ENCODE measurements around the gene BASP1. TPM values are rescaled to one million over a fixed set of nuclear protein-coding genes. Genes with fewer than 3 reads are reported as not detected.

Gene BASP1
- total RNA-seq, 4 donors from 2014 or later, result 21.5 to 64.8 (median 26.7) TPM

DNA sequence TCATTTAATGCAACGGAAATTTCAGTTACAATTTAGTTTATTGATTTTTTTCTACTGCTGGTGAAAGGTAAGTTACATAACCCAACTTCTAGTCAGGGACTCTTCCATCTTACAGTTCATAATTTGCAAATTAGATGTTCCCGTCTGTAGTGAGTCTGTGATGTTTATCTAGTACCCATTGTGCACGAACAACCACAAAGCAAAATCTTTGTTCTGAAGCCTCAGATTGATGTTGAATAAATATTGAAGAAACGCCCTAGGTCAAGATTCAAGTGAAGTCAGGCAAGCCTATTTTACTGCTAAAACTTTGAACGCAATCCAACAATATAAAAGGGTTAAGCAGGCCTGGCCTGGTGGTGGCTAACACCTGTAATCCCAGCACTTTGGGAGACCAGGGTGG lies 43.1 kb downstream of the BASP1 start:
- no peaks in the 10 kb centered on the region for H3K4me1 ChIP-seq
- intact Hi-C loops (cut with DNase I; ENCODE audit: low total_unique reads), result no loop called here
- no peak overlapping the region for H3K27ac ChIP-seq
- DNase-seq, result no peak
- no peaks in the 10 kb centered on the region for H3K27me3 ChIP-seq
- TF ChIP-seq, protein P1, sequence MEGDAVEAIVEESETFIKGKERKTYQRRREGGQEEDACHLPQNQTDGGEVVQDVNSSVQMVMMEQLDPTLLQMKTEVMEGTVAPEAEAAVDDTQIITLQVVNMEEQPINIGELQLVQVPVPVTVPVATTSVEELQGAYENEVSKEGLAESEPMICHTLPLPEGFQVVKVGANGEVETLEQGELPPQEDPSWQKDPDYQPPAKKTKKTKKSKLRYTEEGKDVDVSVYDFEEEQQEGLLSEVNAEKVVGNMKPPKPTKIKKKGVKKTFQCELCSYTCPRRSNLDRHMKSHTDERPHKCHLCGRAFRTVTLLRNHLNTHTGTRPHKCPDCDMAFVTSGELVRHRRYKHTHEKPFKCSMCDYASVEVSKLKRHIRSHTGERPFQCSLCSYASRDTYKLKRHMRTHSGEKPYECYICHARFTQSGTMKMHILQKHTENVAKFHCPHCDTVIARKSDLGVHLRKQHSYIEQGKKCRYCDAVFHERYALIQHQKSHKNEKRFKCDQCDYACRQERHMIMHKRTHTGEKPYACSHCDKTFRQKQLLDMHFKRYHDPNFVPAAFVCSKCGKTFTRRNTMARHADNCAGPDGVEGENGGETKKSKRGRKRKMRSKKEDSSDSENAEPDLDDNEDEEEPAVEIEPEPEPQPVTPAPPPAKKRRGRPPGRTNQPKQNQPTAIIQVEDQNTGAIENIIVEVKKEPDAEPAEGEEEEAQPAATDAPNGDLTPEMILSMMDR (IDR thresholded peaks at IDR 0.05), result no peak
- TF ChIP-seq POLR2A (IDR thresholded peaks at IDR 0.05), result no peak
- H3K36me3 ChIP-seq, result no peaks in the 10 kb centered on the region
- no peaks in the 10 kb centered on the region for H3K9me3 ChIP-seq
- H3K4me3 ChIP-seq, result no peak overlapping the region

DNA sequence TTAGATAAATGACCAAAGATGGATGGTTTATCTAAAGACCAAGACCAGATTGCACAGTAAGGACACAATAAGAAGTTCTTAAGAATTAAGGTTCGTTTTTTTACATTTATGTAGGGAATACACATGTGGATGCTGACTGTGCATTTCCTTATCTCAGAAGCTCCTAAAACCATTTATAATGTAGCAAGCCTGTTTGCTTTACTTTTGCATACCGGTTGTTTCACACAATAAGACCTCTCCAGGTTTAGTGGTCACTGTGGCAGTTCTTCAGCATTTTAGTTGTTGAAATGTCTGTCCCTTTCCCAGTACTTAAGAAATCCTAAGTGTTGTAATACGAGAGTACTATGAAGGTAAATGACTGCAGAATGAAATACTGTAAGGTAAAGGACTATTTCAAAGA lies 43.6 kb downstream of the BASP1 start:
- Histone ChIP-seq H3K4me3 (no peak overlapping the region), H3K27me3 (no peaks in the 10 kb centered on the region), H3K4me1 (no peaks in the 10 kb centered on the region), H3K36me3 (no peaks in the 10 kb centered on the region), H3K9me3 (no peaks in the 10 kb centered on the region), H3K27ac (no peak overlapping the region)
- intact Hi-C loops (cut with DNase I; ENCODE audit: low total_unique reads), result no loop called here
- TF ChIP-seq, protein P1 (IDR thresholded peaks at IDR 0.05), result no peak
- TF ChIP-seq POLR2A (IDR thresholded peaks at IDR 0.05), result no peak
- DNase-seq, result no peak

DNA sequence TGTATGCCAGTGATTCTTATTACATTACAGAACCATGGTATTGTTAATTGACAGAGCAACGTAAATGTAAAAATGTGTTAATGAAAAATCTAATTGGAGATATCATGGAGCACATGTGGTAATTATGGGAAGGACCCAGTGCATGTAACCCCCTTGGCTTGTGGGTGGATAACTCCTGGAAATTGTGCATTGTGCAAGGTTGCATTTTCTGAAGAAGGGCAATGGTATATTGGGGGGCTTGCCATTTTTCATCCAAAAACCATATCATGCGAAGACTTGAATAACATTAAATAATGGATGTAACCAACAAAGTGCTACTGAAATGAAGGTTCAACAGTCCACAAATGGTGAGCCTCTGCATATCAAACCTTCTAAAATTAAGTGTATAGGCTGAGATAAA lies 47.6 kb downstream of the BASP1 start:
- H3K4me1 ChIP-seq, result no peaks in the 10 kb centered on the region
- no peaks in the 10 kb centered on the region for H3K27me3 ChIP-seq
- no peak for TF ChIP-seq POLR2A (IDR thresholded peaks at IDR 0.05)
- TF ChIP-seq, protein P1 (IDR thresholded peaks at IDR 0.05), result no peak
- H3K9me3 ChIP-seq, result no peaks in the 10 kb centered on the region
- no peak overlapping the region for H3K4me3 ChIP-seq
- H3K36me3 ChIP-seq, result no peaks in the 10 kb centered on the region
- DNase-seq, result no peak
- intact Hi-C loops (cut with DNase I; ENCODE audit: low total_unique reads), result no loop called here
- H3K27ac ChIP-seq, result no peak overlapping the region

DNA sequence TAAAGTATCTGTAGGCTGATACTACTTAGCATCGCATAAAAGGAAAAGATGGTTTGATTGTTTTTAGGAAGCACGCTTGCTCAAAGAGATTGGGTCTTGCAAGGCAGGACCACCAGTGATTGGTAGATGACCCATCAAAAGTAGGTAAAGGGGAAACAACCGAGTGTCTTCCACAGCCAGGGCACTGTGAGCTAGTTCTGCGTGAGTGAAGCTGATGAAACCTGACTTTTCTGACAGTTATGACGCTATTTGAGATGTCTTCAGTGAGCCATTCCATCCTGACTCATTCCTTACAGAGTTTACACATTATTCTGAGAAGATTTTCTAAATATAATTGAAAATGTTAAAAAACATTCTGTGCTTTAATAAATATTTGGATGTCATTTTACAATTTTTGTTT lies 49.7 kb downstream of the BASP1 start:
- intact Hi-C loops (cut with DNase I; ENCODE audit: low total_unique reads), result no loop called here
- TF ChIP-seq POLR2A (IDR thresholded peaks at IDR 0.05), result no peak
- TF ChIP-seq, protein P1 (IDR thresholded peaks at IDR 0.05), result no peak
- DNase-seq, result no peak
- no peaks in the 10 kb centered on the region for H3K27me3 ChIP-seq
- H3K4me1 ChIP-seq, result no peaks in the 10 kb centered on the region
- no peaks in the 10 kb centered on the region for H3K36me3 ChIP-seq
- no peaks in the 10 kb centered on the region for H3K9me3 ChIP-seq
- no peak overlapping the region for H3K4me3 ChIP-seq
- H3K27ac ChIP-seq, result no peak overlapping the region

DNA sequence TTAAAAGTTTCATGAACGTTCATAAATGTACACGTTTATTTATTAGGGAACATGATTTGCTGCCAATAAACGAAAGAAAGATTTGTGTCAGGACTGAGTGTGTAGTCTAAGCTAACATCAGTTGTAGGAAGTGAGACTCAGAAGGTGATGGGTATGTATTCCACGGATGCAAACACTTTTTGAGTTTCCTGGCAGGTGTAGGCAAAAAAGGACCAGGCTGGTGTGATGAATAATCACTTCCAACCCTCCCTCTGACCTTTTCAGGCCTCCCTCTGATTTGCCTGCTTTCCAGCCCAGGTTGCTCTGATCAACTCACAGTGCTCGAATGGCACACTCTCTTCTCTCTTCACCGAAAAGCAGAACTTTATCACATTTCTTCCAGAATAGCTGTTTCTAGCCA lies 51.8 kb downstream of the BASP1 start:
- H3K4me3 ChIP-seq, result no peak overlapping the region
- H3K4me1 ChIP-seq, result no peaks in the 10 kb centered on the region
- no peaks in the 10 kb centered on the region for H3K36me3 ChIP-seq
- no peak for DNase-seq
- intact Hi-C loops (cut with DNase I; ENCODE audit: low total_unique reads), result no loop called here
- no peaks in the 10 kb centered on the region for H3K9me3 ChIP-seq
- no peak overlapping the region for H3K27ac ChIP-seq
- TF ChIP-seq, protein P1 (IDR thresholded peaks at IDR 0.05), result no peak
- no peak for TF ChIP-seq POLR2A (IDR thresholded peaks at IDR 0.05)
- no peaks in the 10 kb centered on the region for H3K27me3 ChIP-seq
